HepG2 (cell line): Measurements from ENCODE around the gene RTN1. TPM values are rescaled to one million over a fixed set of nuclear protein-coding genes. Genes with fewer than 3 reads are reported as not detected.

Experiments
- ATAC-seq: fragments of 200-7000 bp; cut with Tn5 transposase; 3 replicates; pipeline ENCODE4 v1.9.1; 2020; ENCODE audit warnings: mild to moderate bottlenecking, moderate library complexity
- BruUV-seq: library from RNA; stranded (reverse); fragments of 400-500 nt; replicated peaks from 2 replicates; lab custom pipeline; 2021; lab: Mats Ljungman, UMichigan
- CTCF ChIA-PET: fragments of 300-600 bp; formaldehyde crosslinking; extraction: SDS; loops from one replicate; lab custom pipeline; 2021; ENCODE audit warnings: low total read pairs, inconsistent platforms, low intra/inter-chr PET ratio; lab: Yijun Ruan, JAX
- POLR2A ChIA-PET: fragments of 350-600 bp; sonication (Branson Sonifier 250); formaldehyde crosslinking; loops from one replicate; lab custom pipeline; 2020; ENCODE audit warnings: antibody characterized with exemption, inconsistent platforms; lab: Yijun Ruan, JAX
- DNase-seq: peaks from one replicate; pipeline ENCODE4 v3.0.0-alpha.2; 2015; ENCODE audit warnings: low spot score
- FAIRE-seq: peaks from 3 replicates; lab custom pipeline; 2011; peaks lifted over from hg19 to GRCh38; lab: Jason Lieb, UNC
- H2AFZ ChIP-seq: one replicate; pipeline ENCODE4 v1.6.1; 2011; ENCODE audit warnings: low read length, inconsistent platforms
- H3K27ac ChIP-seq: fragments of 300-600 bp; 3 replicates; pipeline ENCODE4 v1.8.0; 2011; ENCODE audit warnings: mixed run types, mild to moderate bottlenecking, mixed read lengths, low read length, inconsistent platforms; ENCODE audit not compliant: insufficient read depth; ENCODE audit errors: extremely low read length
- H3K27me3 ChIP-seq, 2 experiments: fragments of 200-600 bp in 1 of 2; 2 replicates in 1 of 2; 3 replicates in 1 of 2; pipeline versions ENCODE4 v1.6.0 to v1.8.0; 2011; ENCODE audit warnings: low read length in 2 of 2, mild to moderate bottlenecking in 2 of 2, moderate library complexity in 2 of 2, inconsistent platforms in 1 of 2; ENCODE audit not compliant: insufficient read depth in 2 of 2, control insufficient read depth in 1 of 2
- H3K36me3 ChIP-seq, 2 experiments: fragments of 200-600 bp in 1 of 2; replicated peaks in 1 of 2; 2 replicates in 1 of 2; 3 replicates in 1 of 2; pipeline versions ENCODE4 v1.5.1 to v1.8.0; 2011; ENCODE audit warnings: low read length in 2 of 2, inconsistent platforms in 1 of 2; ENCODE audit not compliant: insufficient read depth in 2 of 2, control insufficient read depth in 1 of 2
- H3K4me1 ChIP-seq: 2 replicates; pipeline ENCODE4 v1.5.1; 2012; ENCODE audit warnings: low read length, inconsistent platforms; ENCODE audit not compliant: insufficient read depth
- H3K4me2 ChIP-seq: 2 replicates; pipeline ENCODE4 v1.6.0; 2011; ENCODE audit warnings: low read depth, low read length, inconsistent platforms
- H3K4me3 ChIP-seq, 3 experiments: fragments of 200-600 bp in 1 of 3; sonication (generic), shearing (Covaris generic) in 1 of 3; replicated peaks in 1 of 3; 2 replicates each; pipeline ENCODE4 v1.5.1; 2011 to 2016; ENCODE audit warnings: low read length in 3 of 3, inconsistent platforms in 2 of 3, low read depth in 2 of 3, mild to moderate bottlenecking in 2 of 3, control low read depth in 1 of 3, mixed read lengths in 1 of 3; ENCODE audit not compliant: insufficient read depth in 1 of 3
- H3K79me2 ChIP-seq: one replicate; pipeline ENCODE4 v1.6.1; 2011; ENCODE audit warnings: low read length, inconsistent platforms; ENCODE audit not compliant: insufficient read depth
- H3K9ac ChIP-seq: 2 replicates; pipeline ENCODE4 v1.6.0; 2011; ENCODE audit warnings: mild to moderate bottlenecking, low read depth, low read length, inconsistent platforms; ENCODE audit not compliant: insufficient read depth
- H3K9me3 ChIP-seq: 2 replicates; pipeline ENCODE4 v1.5.1; 2012; ENCODE audit warnings: mild to moderate bottlenecking, low read length
- H4K20me1 ChIP-seq: 2 replicates; pipeline ENCODE4 v1.6.0; 2011; ENCODE audit warnings: inconsistent platforms, mild to moderate bottlenecking, low read length, moderate library complexity; ENCODE audit not compliant: insufficient read depth
- CHD4 ChIP-seq: fragments of 200-600 bp; sonication (generic); IDR thresholded peaks from 2 replicates; pipeline ENCODE4 v1.7.0; 2017; ENCODE audit warnings: mild to moderate bottlenecking, low read length, borderline replicate concordance
- EED ChIP-seq: sonication (generic); formaldehyde crosslinking; IDR thresholded peaks from 2 replicates; pipeline ENCODE4 v1.5.0; 2020; ENCODE audit warnings: mild to moderate bottlenecking, missing genetic modification reagents
- HNRNPLL ChIP-seq: fragments of 200-400 bp; formaldehyde crosslinking; IDR thresholded peaks from 2 replicates; pipeline ENCODE4 v1.6.1; 2017; ENCODE audit warnings: mild to moderate bottlenecking, low read depth, low read length; ENCODE audit not compliant: poor library complexity, severe bottlenecking
- ZNF776 ChIP-seq: sonication (generic); formaldehyde crosslinking; IDR thresholded peaks from 2 replicates; pipeline ENCODE4 v1.4.0; 2020; ENCODE audit warnings: mild to moderate bottlenecking, missing genetic modification reagents
- ZNF780A ChIP-seq: sonication (generic); formaldehyde crosslinking; IDR thresholded peaks from 2 replicates; pipeline ENCODE4 v1.8.0; 2022; ENCODE audit warnings: mild to moderate bottlenecking, missing genetic modification reagents, moderate library complexity
- WGBS: methylation state at CpG from one replicate; pipeline ENCODE4 v1.1.6; 2017; ENCODE audit warnings: low lambda C conversion rate; 5-methylcytosine and 5-hydroxymethylcytosine counted together
- in situ Hi-C: cut with HindIII; loops from 2 replicates; pipeline ENCODE4 v1.10.0; 2017; ENCODE audit warnings: low pct_unique_long_range_greater_than_20kb; ENCODE audit not compliant: extremely low pct_ligation_motif_present
- intact Hi-C: fragments of 100-400 bp; cut with micrococcal nuclease; formaldehyde crosslinking; loops from one replicate; pipeline ENCODE4 v1.10.0; 2022; ENCODE audit not compliant: unreplicated experiment
- polyA plus RNA-seq, 8 experiments: library from polyadenylated mRNA; depleted of rRNA in 3 of 8; stranded (reverse) in 7 of 8; unstranded in 1 of 8; fragments of >200 nt; fragmentation: Illumina TruSeq in 4 of 8; extraction: Trizol in 4 of 8; gene quantifications; 2 replicates each; pipeline versions ENCODE4 v1.2.1 to v1.2.3, GENCODE V29; 2011 to 2016; ENCODE audit warnings: low read depth in 4 of 8, missing spikeins in 1 of 8, mixed read lengths in 1 of 8; ENCODE audit not compliant: insufficient read depth in 1 of 8
- total RNA-seq, 5 experiments: library from RNA; depleted of rRNA; stranded (reverse); fragments of >200 nt; fragmentation: Illumina TruSeq; extraction: Trizol; gene quantifications; 2 replicates each; pipeline ENCODE4 v1.2.3, GENCODE V29; 2016; ENCODE audit warnings: low read depth in 1 of 5

Gene RTN1
- total and polyA plus RNA-seq, 2 of the 13 experiments (the other 11 are each of a cell fraction or from before 2014, with no cell fraction given), result 0.04 to 0.18 TPM

DNA sequence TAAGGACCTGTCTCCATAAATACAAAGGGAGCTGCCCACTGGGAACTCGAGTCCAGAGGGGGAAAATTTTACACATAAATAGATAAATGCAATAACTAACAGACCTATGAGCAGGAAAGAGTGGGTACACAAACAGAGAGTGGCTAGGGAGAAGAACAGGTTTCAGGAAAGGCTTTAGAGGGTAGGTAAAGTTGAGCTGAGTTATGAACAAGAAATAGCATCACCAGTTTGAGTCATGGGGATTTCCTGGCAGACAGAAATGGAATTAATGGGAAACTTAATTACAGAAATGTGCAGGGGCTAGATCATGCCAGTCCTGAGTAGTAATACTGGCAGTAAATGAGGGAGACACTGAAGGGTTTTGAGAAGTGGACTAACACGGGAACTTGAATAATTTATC is 236.0 kb downstream of the RTN1 start:
- H3K27ac ChIP-seq, result no peak overlapping the region
- DNase-seq, result no peak
- peaks cover 8% of the 10 kb centered on the region; the same call in 1 of the 2 replicates for H3K4me1 ChIP-seq
- ChIA-PET CTCF (no interaction called here), POLR2A (no interaction called here)
- TF ChIP-seq ZNF780A (CRISPR knock-in tag) (no peak), ZNF776 (CRISPR knock-in tag) (no peak), CHD4 (no peak)
- no peaks in the 10 kb centered on the region for H3K36me3 ChIP-seq
- H3K9ac ChIP-seq, result no peak overlapping the region
- no peak overlapping the region for H3K4me3 ChIP-seq
- no peaks in the 10 kb centered on the region; a peak in 2 of 5 replicates for H3K27me3 ChIP-seq
- 0 out of 2 replicates have a peak, but pooled peaks cover 5% of the 10 kb centered on the region for H3K9me3 ChIP-seq
- 0% methylated on average over 2 of the region's 2 CpGs for WGBS
- no peaks in the 10 kb centered on the region for H4K20me1 ChIP-seq
- H3K79me2 ChIP-seq, result no peaks in the 10 kb centered on the region
- no peak overlapping the region for H3K4me2 ChIP-seq
- FAIRE-seq, result no peak
- H2AFZ ChIP-seq, result no peak overlapping the region
- in situ Hi-C loops (loop anchor here (10.0 kb wide), 1 partner anchor 280 kb away; no protein-coding TSS in a partner anchor), intact Hi-C loops (no loop called here)
- ATAC-seq, result no peak
- BruUV-seq, result no TSS peak

DNA sequence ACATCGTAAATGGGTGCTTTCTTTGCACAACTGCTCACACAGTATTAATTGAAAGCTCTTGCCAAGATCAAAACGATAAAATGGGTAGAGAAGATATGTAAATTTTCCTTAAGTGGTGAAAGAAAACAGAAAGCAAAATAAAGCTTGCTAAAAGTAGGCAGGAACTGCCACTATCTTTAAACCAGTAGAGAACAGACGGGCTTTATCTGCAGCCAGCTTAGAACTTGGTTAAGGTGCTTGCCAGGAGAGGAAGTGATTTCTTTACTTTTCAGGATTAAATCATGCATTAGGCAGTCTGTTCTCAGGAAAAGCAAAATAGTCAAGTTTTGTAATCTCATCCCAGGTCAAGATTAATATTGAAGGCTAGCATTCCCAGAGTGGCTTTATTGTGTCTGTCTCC is 237.1 kb downstream of the RTN1 start:
- no TSS peak for BruUV-seq
- Histone ChIP-seq H4K20me1 (no peaks in the 10 kb centered on the region), H3K4me2 (no peak overlapping the region), H3K27ac (no peak overlapping the region), H3K4me3 (no peak overlapping the region), H3K79me2 (no peaks in the 10 kb centered on the region), H2AFZ (no peak overlapping the region), H3K4me1 (peaks cover 8% of the 10 kb centered on the region; the same call in 1 of the 2 replicates), H3K9ac (no peak overlapping the region), H3K9me3 (0 out of 2 replicates have a peak, but pooled peaks cover 5% of the 10 kb centered on the region), H3K36me3 (no peaks in the 10 kb centered on the region), H3K27me3 (peaks cover 1 to 3% of the 10 kb centered on the region in 2 experiments; a peak in 2 of 5 replicates)
- FAIRE-seq (no peak), DNase-seq (no peak), ATAC-seq (no peak)
- WGBS, result 1% methylated on average over 3 of the region's 3 CpGs
- ChIA-PET CTCF (no interaction called here), POLR2A (no interaction called here)
- intact Hi-C loops, result loop anchor here (2.0 kb wide), 1 partner anchor 551 kb away; no protein-coding TSS in a partner anchor
- TF ChIP-seq HNRNPLL, result no peak
- TF ChIP-seq EED (CRISPR knock-in tag), result no peak
- in situ Hi-C loops, result loop anchor here (10.0 kb wide), 1 partner anchor 281 kb away; no protein-coding TSS in a partner anchor
